Hepatocyte (in vitro differentiated cells): ENCODE results near the gene DLG2. TPM values are rescaled to one million over a fixed set of nuclear protein-coding genes. Genes with fewer than 3 reads are reported as not detected.

Source experiments
- DNase-seq: peaks from one replicate; pipeline ENCODE4 v3.0.0-alpha.2; 2016; ENCODE audit warnings: low spot score
- H2AFZ ChIP-seq: fragments of 200-600 bp; sonication (generic); 2 replicates; pipeline ENCODE4 v1.6.0; 2016; ENCODE audit warnings: antibody characterized with exemption, mild to moderate bottlenecking
- H3K27ac ChIP-seq: fragments of 200-600 bp; sonication (generic); 2 replicates; pipeline ENCODE4 v1.5.1; 2016; ENCODE audit warnings: mild to moderate bottlenecking
- H3K27me3 ChIP-seq: fragments of 200-600 bp; sonication (generic); 2 replicates; pipeline ENCODE4 v1.6.1; 2016
- H3K36me3 ChIP-seq: fragments of 200-600 bp; sonication (generic); replicated peaks from 2 replicates; pipeline ENCODE4 v1.5.1; 2016; ENCODE audit warnings: low read depth; ENCODE audit not compliant: insufficient read depth
- H3K4me1 ChIP-seq: fragments of 200-600 bp; sonication (generic); 2 replicates; pipeline ENCODE4 v1.5.1; 2016; ENCODE audit warnings: mild to moderate bottlenecking, moderate library complexity; ENCODE audit not compliant: insufficient read depth
- H3K4me2 ChIP-seq: fragments of 200-600 bp; sonication (generic); 2 replicates; pipeline ENCODE4 v1.6.0; 2016
- H3K4me3 ChIP-seq: fragments of 200-600 bp; sonication (generic); 2 replicates; pipeline ENCODE4 v1.5.1; 2016; ENCODE audit warnings: mild to moderate bottlenecking
- H3K79me2 ChIP-seq: fragments of 200-600 bp; sonication (generic); 2 replicates; pipeline ENCODE4 v1.6.0; 2017; ENCODE audit warnings: mild to moderate bottlenecking
- H3K9me2 ChIP-seq: fragments of 200-600 bp; sonication (generic); replicated peaks from 2 replicates; pipeline ENCODE4 v1.6.0; 2017; ENCODE audit warnings: mild to moderate bottlenecking; ENCODE audit not compliant: insufficient read depth
- H3K9me3 ChIP-seq: fragments of 200-600 bp; sonication (generic); 2 replicates; pipeline ENCODE4 v1.5.1; 2016; ENCODE audit warnings: low read depth, mild to moderate bottlenecking
- H4K20me1 ChIP-seq: fragments of 200-600 bp; sonication (generic); 2 replicates; pipeline ENCODE4 v1.6.0; 2016; ENCODE audit warnings: mild to moderate bottlenecking; ENCODE audit not compliant: insufficient read depth, poor library complexity, severe bottlenecking
- CTCF ChIP-seq: fragments of 200-600 bp; sonication (generic); IDR thresholded peaks from 2 replicates; pipeline ENCODE4 v1.5.1; 2016; ENCODE audit warnings: antibody characterized with exemption, mild to moderate bottlenecking; ENCODE audit not compliant: poor library complexity
- EZH2 ChIP-seq: fragments of 200-600 bp; sonication (generic); IDR thresholded peaks from 2 replicates; pipeline ENCODE4 v1.6.1; 2016; ENCODE audit warnings: antibody characterized with exemption, mild to moderate bottlenecking, borderline replicate concordance
- EZH2phosphoT487 ChIP-seq: fragments of 200-600 bp; sonication (generic); IDR thresholded peaks from one replicate; pipeline ENCODE4 v1.6.1; 2018; ENCODE audit warnings: antibody characterized with exemption, mild to moderate bottlenecking, low read depth, moderate library complexity; ENCODE audit not compliant: unreplicated experiment, severe bottlenecking
- WGBS: methylation state at CpG from one replicate; pipeline ENCODE4 v1.1.6; 2016; ENCODE audit warnings: low lambda C conversion rate; ENCODE audit errors: missing lambda C conversion rate; 5-methylcytosine and 5-hydroxymethylcytosine counted together
- polyA plus RNA-seq: library from polyadenylated mRNA; unstranded; fragments of >200 nt; fragmentation: Nextera tagmentation; extraction: Ambion mirVana; gene quantifications from 2 replicates; pipeline ENCODE4 v1.2.1, GENCODE V29; 2016
- total RNA-seq: library from RNA; depleted of rRNA; stranded (reverse); fragments of >200 nt; gene quantifications from 2 replicates; pipeline ENCODE4 v1.2.3, GENCODE V29; 2014

DLG2 gene
- total and polyA plus RNA-seq, 2 experiments from 2014 or later, result 2.6 to 6.8 TPM

GRCh38 chr11:85582111-85582510, 45.0 kb downstream of the DLG2 start:
- H3K27me3 ChIP-seq, result no peaks in the 10 kb centered on the region
- no peaks in the 10 kb centered on the region for H3K36me3 ChIP-seq
- DNase-seq, result no peak
- no peak overlapping the region for H3K4me3 ChIP-seq
- H3K9me3 ChIP-seq, result peaks cover 4% of the 10 kb centered on the region
- H3K4me2 ChIP-seq, result no peak overlapping the region
- H4K20me1 ChIP-seq, result no peaks in the 10 kb centered on the region
- 90% methylated on average over 2 of the region's 2 CpGs for WGBS
- no peaks in the 10 kb centered on the region for H3K4me1 ChIP-seq
- H3K27ac ChIP-seq, result no peak overlapping the region
- TF ChIP-seq EZH2phosphoT487 (no peak), EZH2 (no peak), CTCF (no peak)
- no peak overlapping the region for H2AFZ ChIP-seq
- H3K79me2 ChIP-seq, result no peaks in the 10 kb centered on the region
- H3K9me2 ChIP-seq, result no peaks in the 10 kb centered on the region

GRCh38 chr11:85575388-85575787, 51.8 kb downstream of the DLG2 start:
- Histone ChIP-seq H3K4me3 (no peak overlapping the region), H3K27ac (no peak overlapping the region), H3K79me2 (no peaks in the 10 kb centered on the region), H3K4me2 (no peak overlapping the region), H2AFZ (no peak overlapping the region), H3K9me2 (no peaks in the 10 kb centered on the region), H4K20me1 (no peaks in the 10 kb centered on the region), H3K9me3 (no peaks in the 10 kb centered on the region), H3K27me3 (no peaks in the 10 kb centered on the region), H3K36me3 (no peaks in the 10 kb centered on the region), H3K4me1 (no peaks in the 10 kb centered on the region)
- WGBS, result 100% methylated on average over 1 of the region's 1 CpG
- no peak for TF ChIP-seq CTCF
- TF ChIP-seq EZH2, result no peak
- TF ChIP-seq EZH2phosphoT487, result no peak
- no peak for DNase-seq

- H3K79me2 ChIP-seq, result no peaks in the 10 kb centered on the region
- TF ChIP-seq EZH2phosphoT487 (no peak), CTCF (no peak), EZH2 (no peak)
- no peak overlapping the region for H3K4me2 ChIP-seq
- no peaks in the 10 kb centered on the region for H3K9me3 ChIP-seq
- no peak overlapping the region for H3K27ac ChIP-seq
- H3K4me1 ChIP-seq, result no peaks in the 10 kb centered on the region
- no peak overlapping the region for H2AFZ ChIP-seq
- H3K9me2 ChIP-seq, result no peaks in the 10 kb centered on the region
- H4K20me1 ChIP-seq, result no peaks in the 10 kb centered on the region
- no peak overlapping the region for H3K4me3 ChIP-seq
- no peak for DNase-seq
- WGBS, result 83% methylated on average over 2 of the region's 2 CpGs
- H3K36me3 ChIP-seq, result no peaks in the 10 kb centered on the region
- no peaks in the 10 kb centered on the region for H3K27me3 ChIP-seq
Measured at GRCh38 chr11:85572056-85572455, 55.1 kb downstream of the DLG2 start.

- Histone ChIP-seq H3K27ac (no peak overlapping the region), H3K79me2 (no peaks in the 10 kb centered on the region), H4K20me1 (no peaks in the 10 kb centered on the region), H3K9me2 (no peaks in the 10 kb centered on the region), H2AFZ (no peak overlapping the region), H3K4me2 (no peak overlapping the region), H3K9me3 (no peaks in the 10 kb centered on the region), H3K4me1 (no peaks in the 10 kb centered on the region), H3K27me3 (no peaks in the 10 kb centered on the region), H3K4me3 (no peak overlapping the region), H3K36me3 (no peaks in the 10 kb centered on the region)
- 96% methylated on average over 4 of the region's 4 CpGs for WGBS
- DNase-seq, result no peak
- TF ChIP-seq CTCF (no peak), EZH2phosphoT487 (no peak), EZH2 (no peak)
Measured at GRCh38 chr11:85569525-85569924, 57.6 kb downstream of the DLG2 start.
